Spleen (tissue), 7 donors: ENCODE data around the gene CDK8.

Experiments
- CTCF ChIP-seq, 11 experiments: fragments of 200-600 bp in 7 of 11; fragments of 450-650 bp in 4 of 11; sonication (generic) in 4 of 11; IDR thresholded peaks in 8 of 11; conservative IDR thresholded peaks in 3 of 11; 1 replicate in 7 of 11; 2 replicates in 4 of 11; pipeline versions ENCODE4 v1.4.0 to v1.8.0; 2016 to 2021; ENCODE audit warnings: antibody characterized with exemption in 11 of 11, inconsistent platforms in 4 of 11, mild to moderate bottlenecking in 1 of 11
- POLR2A ChIP-seq, 3 donors: fragments of 450-650 bp; IDR thresholded peaks; one replicate each; pipeline ENCODE4 v1.5.1; 2017; ENCODE audit warnings: antibody characterized with exemption in 3 of 3, mild to moderate bottlenecking in 1 of 3
- POLR2AphosphoS5 ChIP-seq, 3 donors: sonication (generic); formaldehyde crosslinking; IDR thresholded peaks; one replicate each; pipeline ENCODE4 v1.5.1; 2017; ENCODE audit warnings: antibody characterized with exemption in 3 of 3
- donor health status: DM: no; HTN: no; CAD: no; lungs with moderate emphysema.
- donor health status: DM: no; HTN: no; CAD: no.
- donor health status: DM: no; HTN: no; CAD: no.

DNA sequence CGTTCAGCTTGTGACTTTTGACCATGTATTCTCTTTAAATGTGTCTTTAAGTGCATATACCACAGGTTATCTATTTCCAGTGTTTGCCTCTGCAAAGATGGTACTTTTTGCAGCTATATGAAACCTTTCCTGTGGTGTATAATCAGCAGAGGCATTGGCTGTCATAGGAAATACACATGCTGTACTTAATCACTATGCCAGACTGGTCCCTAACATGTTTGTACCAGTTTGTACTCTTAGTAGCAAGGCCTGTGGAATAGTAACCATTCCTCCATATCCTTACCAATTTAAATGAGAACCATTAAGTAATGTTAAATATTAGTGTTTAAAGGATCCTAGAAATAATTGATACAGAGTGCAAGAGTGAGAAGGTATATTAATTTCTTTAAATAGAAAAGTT is 69.8 kb downstream of the CDK8 start:
- TF ChIP-seq POLR2A (IDR thresholded peaks at IDR 0.05) (no peak), CTCF (IDR thresholded peaks at IDR 0.05 in 8 of 11, conservative IDR thresholded peaks at IDR 0.05 in 3 of 11) (no peak), POLR2AphosphoS5 (IDR thresholded peaks at IDR 0.05) (no peak)
